GM23338 (cell line): ENCODE results near the gene TPST2. TPM values are rescaled to one million over a fixed set of nuclear protein-coding genes. Genes with fewer than 3 reads are reported as not detected.
A peak's percentile ranks its signal among the peaks of the same experiment; 100 is the strongest.

ENCODE experiments used
- ATAC-seq: fragments of 200-7000 bp; cut with Tn5 transposase; 3 replicates; pipeline ENCODE4 v1.9.1; 2020
- DNase-seq: peaks from one replicate; pipeline ENCODE4 v3.0.0-alpha.2; 2015; ENCODE audit warnings: low spot score
- H2AFZ ChIP-seq: fragments of 200-600 bp; sonication (generic); 2 replicates; pipeline ENCODE4 v1.8.0; 2016; ENCODE audit warnings: antibody characterized with exemption, mild to moderate bottlenecking, moderate library complexity
- H3F3A ChIP-seq: fragments of 200-600 bp; sonication (generic); replicated peaks from 2 replicates; pipeline ENCODE4 v1.8.0; 2017; ENCODE audit warnings: antibody characterized with exemption, mixed run types, low read depth
- H3K27ac ChIP-seq: fragments of 200-600 bp; sonication (generic); 2 replicates; pipeline ENCODE4 v1.6.1; 2016; ENCODE audit warnings: low read depth
- H3K27me3 ChIP-seq: fragments of 200-600 bp; sonication (generic); 2 replicates; pipeline ENCODE4 v1.8.0; 2016; ENCODE audit warnings: mild to moderate bottlenecking, mixed run types, moderate library complexity; ENCODE audit not compliant: insufficient read depth
- H3K36me3 ChIP-seq: fragments of 200-600 bp; sonication (generic); 2 replicates; pipeline ENCODE4 v1.8.0; 2016; ENCODE audit warnings: mild to moderate bottlenecking; ENCODE audit not compliant: insufficient read depth
- H3K4me1 ChIP-seq: fragments of 200-600 bp; sonication (generic); 2 replicates; pipeline ENCODE4 v1.8.0; 2016; ENCODE audit warnings: mild to moderate bottlenecking, moderate library complexity; ENCODE audit not compliant: insufficient read depth
- H3K4me2 ChIP-seq: fragments of 200-600 bp; sonication (generic); 2 replicates; pipeline ENCODE4 v1.7.1; 2017; ENCODE audit warnings: mixed run types
- H3K4me3 ChIP-seq: fragments of 200-600 bp; sonication (generic); 2 replicates; pipeline ENCODE4 v1.6.1; 2016; ENCODE audit warnings: mixed run types
- H3K79me2 ChIP-seq: fragments of 200-600 bp; sonication (generic); replicated peaks from 2 replicates; pipeline ENCODE4 v1.8.0; 2017; ENCODE audit warnings: mild to moderate bottlenecking; ENCODE audit not compliant: insufficient read depth
- H3K9me2 ChIP-seq: fragments of 200-600 bp; sonication (generic); 2 replicates; pipeline ENCODE4 v1.8.0; 2017; ENCODE audit not compliant: insufficient read depth
- H4K20me1 ChIP-seq: fragments of 200-600 bp; sonication (generic); replicated peaks from 2 replicates; pipeline ENCODE4 v1.8.0; 2017; ENCODE audit warnings: mild to moderate bottlenecking; ENCODE audit not compliant: insufficient read depth
- H3K27ac Mint-ChIP-seq: 2 replicates; pipeline ENCODE4 v1.8.0; 2020; ENCODE audit warnings: inconsistent platforms, mild to moderate bottlenecking, moderate library complexity, mixed read lengths
- H3K27me3 Mint-ChIP-seq: 3 replicates; pipeline ENCODE4 v1.8.0; 2022; ENCODE audit warnings: low read depth, mild to moderate bottlenecking, moderate library complexity, mixed read lengths, inconsistent platforms; ENCODE audit not compliant: insufficient read depth, poor library complexity
- H3K36me3 Mint-ChIP-seq: 3 replicates; pipeline ENCODE4 v1.8.0; 2021; ENCODE audit warnings: low read depth, mild to moderate bottlenecking, inconsistent platforms, moderate library complexity, mixed read lengths
- H3K4me1 Mint-ChIP-seq: 3 replicates; pipeline ENCODE4 v1.8.0; 2020; ENCODE audit warnings: mild to moderate bottlenecking, inconsistent platforms, mixed read lengths
- H3K4me3 Mint-ChIP-seq: 3 replicates; pipeline ENCODE4 v1.8.0; 2021; ENCODE audit warnings: moderate library complexity, mild to moderate bottlenecking, inconsistent platforms, mixed read lengths
- H3K9me3 Mint-ChIP-seq: 3 replicates; pipeline ENCODE4 v1.8.0; 2020; ENCODE audit warnings: moderate library complexity, mild to moderate bottlenecking, inconsistent platforms, mixed read lengths
- CTCF ChIP-seq, 2 experiments: fragments of 200-600 bp in 1 of 2; sonication (generic) in 1 of 2; conservative IDR thresholded peaks; 2 replicates each; pipeline versions ENCODE4 v1.5.1 to v1.6.1; 2016 to 2017; ENCODE audit warnings: antibody characterized with exemption in 2 of 2, low read depth in 2 of 2, mild to moderate bottlenecking in 2 of 2, moderate library complexity in 1 of 2
- EZH2 ChIP-seq: fragments of 200-600 bp; sonication (generic); IDR thresholded peaks from one replicate; pipeline ENCODE4 v1.8.0; 2017; ENCODE audit warnings: antibody characterized with exemption, mild to moderate bottlenecking, low read depth; ENCODE audit not compliant: unreplicated experiment
- JUNB ChIP-seq: IDR thresholded peaks from one replicate; pipeline ENCODE4 v1.6.1; 2016; ENCODE audit warnings: antibody characterized with exemption; ENCODE audit not compliant: unreplicated experiment
- ZNF114 ChIP-seq: fragments of 250-450 bp; sonication (Bioruptor Pico); IDR thresholded peaks from 2 replicates; pipeline ENCODE4 v1.5.0; 2020; ENCODE audit warnings: mild to moderate bottlenecking, moderate library complexity
- ZNF462 ChIP-seq: fragments of 250-450 bp; sonication (Bioruptor Pico); IDR thresholded peaks from 2 replicates; pipeline ENCODE4 v1.5.0; 2020; ENCODE audit warnings: mild to moderate bottlenecking, moderate library complexity
- polyA plus RNA-seq: library from polyadenylated mRNA; unstranded; fragments of >200 nt; fragmentation: Nextera tagmentation; extraction: Ambion mirVana; gene quantifications from 2 replicates; pipeline ENCODE4 v1.2.1, GENCODE V29; 2016
- total RNA-seq: library from RNA; depleted of rRNA; stranded (reverse); fragments of >200 nt; shearing (Covaris generic); gene quantifications from 2 replicates; pipeline ENCODE4 v1.2.3, GENCODE V29; 2014

TPST2 gene
- total and polyA plus RNA-seq, 2 experiments from 2014 or later, result 37.9 to 127 TPM

GRCh38 chr22:26558248-26558895 lies 31.6 kb downstream of the TPST2 start (continued):
- no peak for TF ChIP-seq ZNF462 (CRISPR knock-in tag)

- no peak overlapping the region for H2AFZ ChIP-seq
- H3K4me2 ChIP-seq, result 0 out of 2 replicates have a peak overlapping the region, but pooled peaks have one; percentile 23
- H3K4me1 ChIP-seq, result peaks cover 62% of the 10 kb centered on the region
- H3F3A ChIP-seq, result peaks cover 51% of the 10 kb centered on the region
- peak overlapping the region; percentile 58; the same call in 1 of the 2 replicates for H3K27ac ChIP-seq
- Mint-ChIP-seq H3K4me1 (peaks cover 75% of the 10 kb centered on the region), H3K27me3 (peaks cover 12% of the 10 kb centered on the region), H3K9me3 (no peaks in the 10 kb centered on the region), H3K36me3 (peaks cover 9% of the 10 kb centered on the region; the same call in 2 of the 3 replicates), H3K4me3 (no peak overlapping the region; the same call in 2 of the 3 replicates), H3K27ac (peak overlapping the region; percentile 44; the same call in 1 of the 2 replicates)
- H3K36me3 ChIP-seq, result no peaks in the 10 kb centered on the region
- peaks cover 18% of the 10 kb centered on the region for H4K20me1 ChIP-seq
- ATAC-seq, result no peak
- DNase-seq, result no peak
- H3K4me3 ChIP-seq, result no peak overlapping the region
- peaks cover 89% of the 10 kb centered on the region for H3K79me2 ChIP-seq
- H3K9me2 ChIP-seq, result no peaks in the 10 kb centered on the region
- H3K27me3 ChIP-seq, result no peaks in the 10 kb centered on the region
- no peak for TF ChIP-seq ZNF462 (CRISPR knock-in tag)
- TF ChIP-seq JUNB, result no peak
- no peak for TF ChIP-seq EZH2
- no peak for TF ChIP-seq CTCF (conservative IDR thresholded peaks at IDR 0.05; ENCODE audit: low read depth in 2 of 2)
- TF ChIP-seq ZNF114, result no peak
Measured at GRCh38 chr22:26556904-26557303, 33.0 kb downstream of the TPST2 start.
